Left ventricle myocardium inferior (tissue), 1 donor: Measurements from ENCODE around the gene ARPC5. TPM values are rescaled to one million over a fixed set of nuclear protein-coding genes. Genes with fewer than 3 reads are reported as not detected.

ENCODE experiments used
- DNase-seq: peaks from one replicate; pipeline ENCODE4 v3.0.0-alpha.2; 2020
- H3K27ac ChIP-seq: fragments of 200-600 bp; replicated peaks from 2 replicates; pipeline ENCODE4 v1.8.0; 2021
- H3K27me3 ChIP-seq: fragments of 200-600 bp; 2 replicates; pipeline ENCODE4 v1.8.0; 2021; ENCODE audit warnings: low read depth
- H3K36me3 ChIP-seq: fragments of 200-600 bp; 2 replicates; pipeline ENCODE4 v1.8.0; 2021
- H3K4me1 ChIP-seq: fragments of 200-600 bp; 2 replicates; pipeline ENCODE4 v1.8.0; 2021
- H3K4me3 ChIP-seq: fragments of 200-600 bp; 2 replicates; pipeline ENCODE4 v1.8.0; 2021; ENCODE audit warnings: mild to moderate bottlenecking, moderate library complexity
- H3K9me3 ChIP-seq: fragments of 200-600 bp; replicated peaks from 2 replicates; pipeline ENCODE4 v1.8.0; 2021
- CTCF ChIP-seq: fragments of 200-600 bp; IDR thresholded peaks from 2 replicates; pipeline ENCODE4 v1.8.0; 2021; ENCODE audit warnings: antibody characterized with exemption, mild to moderate bottlenecking, borderline replicate concordance
- intact Hi-C: fragments of 100-400 bp; cut with micrococcal nuclease; formaldehyde crosslinking; loops from one replicate; pipeline ENCODE4 v1.11.0; 2022
- total RNA-seq: library from RNA; stranded (reverse); fragmentation: NEBNext Ultra II Directional; extraction: Animal tissue kit (Norgen Biotek cat#: 25700); gene quantifications from one replicate; pipeline ENCODE4 v1.2.1, GENCODE V29; 2021
- donor health status: DM: no; HTN: yes; CAD: no; lungs with severe emphysema.

Gene ARPC5
- total RNA-seq, 1 donor from 2014 or later, result 33.6 TPM

- Histone ChIP-seq H3K27ac (peak overlapping the region; percentile 80), H3K4me1 (peaks cover 65% of the 10 kb centered on the region), H3K4me3 (no peak overlapping the region), H3K9me3 (no peaks in the 10 kb centered on the region), H3K27me3 (no peaks in the 10 kb centered on the region), H3K36me3 (no peaks in the 10 kb centered on the region)
- no peak for DNase-seq
- TF ChIP-seq CTCF, result no peak
- intact Hi-C loops, result loop anchor here (5.0 kb wide), 1 partner anchor 34 kb away; no protein-coding TSS in a partner anchor
Measured at GRCh38 chr1:183653462-183653794, 17.8 kb upstream of the ARPC5 start.

- intact Hi-C loops, result loop anchor here (5.0 kb wide), 1 partner anchor 34 kb away; no protein-coding TSS in a partner anchor
- Histone ChIP-seq H3K4me3 (no peak within 1 kb of the TSS), H3K27ac (peak within 1 kb of the TSS; percentile 80), H3K4me1 (peaks cover 72% of the 10 kb centered on the region), H3K27me3 (no peaks in the 10 kb centered on the region), H3K36me3 (no peaks in the 10 kb centered on the region), H3K9me3 (no peaks in the 10 kb centered on the region)
- no peak for DNase-seq
- TF ChIP-seq CTCF, result no peak
Measured at GRCh38 chr1:183652547-183653461, 17.2 kb upstream of the ARPC5 start, which contains the start of gene APOBEC4. Gene APOBEC4, minus strand, starts transcription at chr1:183653316. Its CDS starts 4,535 bp downstream, at chr1:183648781.

GRCh38 chr1:183652107-183652506 lies 16.5 kb upstream of the ARPC5 start:
- Histone ChIP-seq H3K9me3 (no peaks in the 10 kb centered on the region), H3K4me3 (no peak overlapping the region), H3K36me3 (no peaks in the 10 kb centered on the region), H3K27me3 (no peaks in the 10 kb centered on the region), H3K27ac (peak overlapping the region; percentile 80), H3K4me1 (peaks cover 79% of the 10 kb centered on the region)
- intact Hi-C loops, result loop anchor here (5.0 kb wide), 1 partner anchor 35 kb away; no protein-coding TSS in a partner anchor
- no peak for TF ChIP-seq CTCF
- no peak for DNase-seq

GRCh38 chr1:183651612-183652011 lies 16.0 kb upstream of the ARPC5 start:
- Histone ChIP-seq H3K27me3 (no peaks in the 10 kb centered on the region), H3K27ac (peak overlapping the region; percentile 80), H3K4me1 (peaks cover 84% of the 10 kb centered on the region), H3K9me3 (no peaks in the 10 kb centered on the region), H3K36me3 (no peaks in the 10 kb centered on the region), H3K4me3 (no peak overlapping the region)
- intact Hi-C loops, result loop anchor here (5.0 kb wide), 1 partner anchor 36 kb away; no protein-coding TSS in a partner anchor
- no peak for TF ChIP-seq CTCF
- DNase-seq, result no peak

- no peaks in the 10 kb centered on the region for H3K36me3 ChIP-seq
- no peaks in the 10 kb centered on the region for H3K27me3 ChIP-seq
- peaks cover 70% of the 10 kb centered on the region for H3K4me1 ChIP-seq
- DNase-seq, result no peak
- H3K4me3 ChIP-seq, result no peak overlapping the region
- H3K27ac ChIP-seq, result peak overlapping the region; percentile 1
- H3K9me3 ChIP-seq, result no peaks in the 10 kb centered on the region
- TF ChIP-seq CTCF, result no peak
- intact Hi-C loops, result no loop called here
Measured at GRCh38 chr1:183648042-183648441, 12.5 kb upstream of the ARPC5 start.
